GM12892 (cell line): ENCODE data around the gene CFAP157.

Source experiments
- POLR2A ChIP-seq: IDR thresholded peaks from 2 replicates; pipeline ENCODE4 v1.6.1; 2011; ENCODE audit warnings: low read depth, low read length, control low read depth
- POLR2AphosphoS5 ChIP-seq: IDR thresholded peaks from 2 replicates; pipeline ENCODE4 v1.6.1; 2011; ENCODE audit warnings: low read depth, low read length, control low read depth
- TAF1 ChIP-seq: IDR thresholded peaks from 2 replicates; pipeline ENCODE4 v1.6.1; 2011; ENCODE audit warnings: low read depth, mild to moderate bottlenecking, control low read depth, low read length, borderline replicate concordance

DNA sequence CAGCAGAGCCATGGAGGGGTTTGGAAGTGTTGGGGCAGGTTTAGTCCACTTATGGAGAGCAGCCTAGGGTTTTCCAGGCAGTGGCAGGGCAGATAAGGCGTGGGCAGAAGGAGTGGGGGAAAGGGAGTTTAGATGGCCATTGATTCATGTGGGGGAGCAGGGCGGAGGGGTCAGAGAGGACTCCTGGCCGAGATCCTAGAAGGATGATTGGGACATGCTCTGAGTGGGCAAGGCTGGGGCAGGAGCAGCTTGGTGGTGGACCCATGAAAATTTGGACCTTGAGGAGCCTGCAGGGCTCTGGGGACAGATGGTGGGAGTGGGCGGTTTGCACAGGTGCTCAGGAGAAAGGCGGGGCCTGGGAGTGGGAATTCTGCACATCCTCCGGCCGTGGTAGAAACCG lies 46.4 kb downstream of the CFAP157 start:
- no peak for TF ChIP-seq POLR2A
- TF ChIP-seq POLR2AphosphoS5, result no peak
- TF ChIP-seq TAF1, result no peak
